HG02885 (cell line): ENCODE results near the gene DDIAS.
A peak's percentile ranks its signal among the peaks of the same experiment; 100 is the strongest.

ENCODE experiments used
- ATAC-seq: cut with Tn5 transposase; IDR thresholded peaks from one replicate; pipeline ENCODE4 v1.9.1; 2021; ENCODE audit warnings: mild to moderate bottlenecking; ENCODE audit not compliant: unreplicated experiment, poor library complexity

DDIAS gene

DNA sequence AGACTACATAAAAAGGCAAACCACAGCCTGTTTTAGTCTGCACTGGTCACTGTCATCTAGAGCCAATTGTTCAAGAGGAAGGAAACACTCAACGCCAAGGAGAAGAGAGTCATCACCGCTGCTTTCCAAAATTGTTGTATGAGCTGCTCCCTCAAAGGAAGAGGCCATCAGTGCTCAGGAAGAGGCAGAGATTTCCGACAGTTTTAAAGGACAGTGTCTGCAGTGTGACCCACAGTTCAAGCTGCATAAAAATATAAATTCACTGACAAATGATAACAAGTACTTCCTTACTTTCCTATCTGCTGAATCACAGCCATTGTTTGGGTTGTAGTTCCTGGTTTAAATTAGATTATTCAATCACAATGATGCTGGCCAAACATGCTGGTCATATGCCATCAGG, 17.7 kb upstream of the DDIAS start:
- ATAC-seq: no peak

- ATAC-seq: peak; percentile 58
Observed at GRCh38 chr11:82889133-82890001, 12.2 kb upstream of the DDIAS start.

DNA sequence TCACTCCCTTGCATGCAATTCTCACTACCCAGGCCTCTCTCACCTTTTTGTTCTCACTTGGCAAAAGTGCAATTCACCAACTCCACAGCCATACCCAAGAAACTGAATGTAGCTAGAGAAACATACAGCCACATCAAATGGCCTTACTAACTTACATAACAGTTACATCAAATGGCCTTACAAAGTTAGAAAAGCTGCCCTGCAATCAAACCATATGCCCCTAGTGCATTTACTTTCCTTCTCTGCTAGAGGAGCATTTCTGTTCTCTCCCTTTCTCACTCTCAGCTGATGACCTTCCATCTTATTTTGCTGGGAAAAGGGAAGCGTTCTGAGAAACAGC, 11.6 kb upstream of the DDIAS start:
- ATAC-seq: no peak

- no peak for ATAC-seq
Observed at GRCh38 chr11:82890936-82891335, 10.6 kb upstream of the DDIAS start.

- no peak for ATAC-seq
Observed at GRCh38 chr11:82892611-82893169, 8.8 kb upstream of the DDIAS start.

GRCh38 chr11:82895437-82896091, 6.0 kb upstream of the DDIAS start:
- peak; percentile 23 for ATAC-seq

GRCh38 chr11:82896183-82896582, 5.4 kb upstream of the DDIAS start:
- ATAC-seq: no peak

- ATAC-seq: no peak
Observed at GRCh38 chr11:82898241-82898640, 3.3 kb upstream of the DDIAS start.

DNA sequence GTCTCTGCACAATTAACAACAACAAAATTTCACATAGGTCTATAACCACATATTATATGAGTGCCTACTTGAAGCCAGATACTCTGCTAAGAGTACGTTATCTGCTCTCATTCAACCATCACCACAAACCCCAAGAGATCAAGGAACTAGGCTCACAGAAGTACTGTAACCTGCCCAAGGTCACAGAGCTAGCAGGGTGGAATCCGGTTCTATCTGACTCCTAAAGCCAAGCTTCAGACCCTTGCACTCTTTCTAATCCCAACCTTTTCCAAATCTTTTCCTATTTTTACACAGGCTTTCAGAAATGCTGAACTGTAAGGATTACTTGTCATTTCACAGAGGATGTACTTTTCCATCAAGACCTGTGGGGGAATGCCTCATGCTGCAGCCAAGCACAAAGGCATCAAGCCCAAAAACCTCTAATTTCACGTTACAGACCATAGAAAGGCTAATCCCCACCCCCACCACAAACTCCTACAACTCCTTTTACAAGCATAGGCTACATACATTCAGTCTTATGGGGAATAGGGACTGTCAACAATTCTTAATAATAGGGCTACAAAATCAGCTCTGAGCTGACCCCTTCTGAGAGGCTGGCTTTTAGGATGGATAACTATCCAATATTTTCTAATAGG, 2.2 kb upstream of the DDIAS start:
- ATAC-seq: peak; percentile 11

DNA sequence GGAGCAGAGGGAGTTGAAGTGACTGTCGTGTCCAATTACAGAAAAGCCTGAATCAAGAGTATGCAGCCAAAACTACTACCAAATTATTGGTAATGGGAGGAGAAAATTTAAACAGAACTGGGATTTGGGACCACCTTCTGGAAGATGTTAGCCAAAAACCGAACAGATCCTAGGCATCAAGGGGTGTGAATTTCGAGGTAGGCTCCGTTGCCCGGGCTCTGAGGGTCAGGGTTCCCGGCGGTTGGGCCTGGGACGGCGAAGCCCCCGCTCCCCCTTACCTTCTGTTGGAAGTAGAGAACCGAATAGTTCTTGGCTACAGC, 1.6 kb upstream of the DDIAS start:
- no peak for ATAC-seq

GRCh38 chr11:82900277-82901164, 1.0 kb upstream of the DDIAS start, which contains the start of gene PRCP:
PRCP (minus strand) TSS chr11:82900430; CDS start chr11:82900402, 28 bp downstream.
- peak; percentile 81 for ATAC-seq

DNA sequence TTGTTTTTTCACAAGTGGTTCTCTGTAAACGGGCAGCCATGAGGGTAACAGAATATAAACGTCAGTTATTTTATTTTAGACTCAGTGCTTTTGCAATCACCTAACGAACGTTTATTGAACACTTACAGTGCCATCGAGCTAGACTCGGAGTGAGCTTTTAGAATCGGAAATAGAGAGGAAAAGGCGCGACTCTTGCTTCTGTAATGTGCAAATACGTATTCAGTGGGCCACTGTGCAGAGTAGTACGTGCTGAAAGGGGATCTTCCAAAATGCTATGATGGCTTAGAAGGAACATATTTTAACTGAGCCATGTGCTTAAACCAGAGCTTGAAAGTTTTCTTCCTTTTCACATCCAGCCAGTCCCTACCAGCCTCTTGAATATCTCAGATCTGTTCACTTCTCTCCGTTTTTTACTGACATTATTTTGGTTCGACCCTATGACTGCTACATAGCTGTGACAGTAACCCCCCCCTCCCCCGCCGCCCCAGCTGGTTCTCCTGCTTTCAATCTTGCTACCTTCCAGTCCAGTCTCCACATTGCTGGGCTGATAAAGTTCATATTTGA, 468 bp downstream of the DDIAS start:
- ATAC-seq: no peak

GRCh38 chr11:82902880-82903279, 1.3 kb downstream of the DDIAS start:
- no peak for ATAC-seq

- ATAC-seq: no peak
Observed at GRCh38 chr11:82903843-82904586, 2.5 kb downstream of the DDIAS start.

DNA sequence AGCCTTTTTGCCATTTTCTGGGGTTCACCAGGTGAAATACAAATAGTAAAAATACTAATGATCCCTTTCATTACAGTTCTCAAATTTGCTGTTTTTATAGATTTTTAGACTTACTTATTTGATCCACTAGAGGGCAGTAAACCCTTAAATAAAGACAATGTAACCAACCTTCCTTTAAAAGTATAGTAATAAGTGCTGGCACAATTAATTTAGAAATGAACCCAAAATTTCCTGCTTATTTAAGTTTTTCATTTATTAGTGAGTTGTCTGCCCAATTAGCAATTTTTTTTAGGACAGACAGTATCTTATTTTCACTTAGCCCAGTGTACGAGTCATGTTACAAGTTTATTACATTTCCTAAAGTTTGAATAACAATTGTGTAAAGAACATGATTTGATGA, 4.7 kb downstream of the DDIAS start:
- ATAC-seq: no peak

GRCh38 chr11:82906931-82907330, 5.4 kb downstream of the DDIAS start:
- no peak for ATAC-seq

DNA sequence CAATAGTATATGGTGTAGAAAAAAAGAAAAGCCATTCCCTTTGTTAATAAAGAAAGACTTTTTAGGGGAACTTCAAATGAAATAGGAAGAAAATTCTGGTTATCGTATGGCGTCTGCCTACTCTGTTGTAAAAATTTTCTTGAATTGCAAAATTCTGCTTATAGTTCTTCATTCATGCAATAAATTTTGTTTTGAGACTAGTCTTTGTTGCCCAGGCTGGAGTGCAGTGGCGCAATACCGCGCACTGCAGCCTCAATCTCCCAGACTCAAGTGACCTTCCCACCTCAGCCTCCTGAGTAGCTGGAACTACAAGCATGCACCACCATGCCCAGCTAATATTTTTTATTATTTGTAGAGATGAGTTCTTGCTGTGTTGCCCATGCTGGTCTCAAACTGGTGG, 5.8 kb downstream of the DDIAS start:
- ATAC-seq: no peak

- ATAC-seq: no peak
Observed at GRCh38 chr11:82908311-82908710, 6.8 kb downstream of the DDIAS start.

DNA sequence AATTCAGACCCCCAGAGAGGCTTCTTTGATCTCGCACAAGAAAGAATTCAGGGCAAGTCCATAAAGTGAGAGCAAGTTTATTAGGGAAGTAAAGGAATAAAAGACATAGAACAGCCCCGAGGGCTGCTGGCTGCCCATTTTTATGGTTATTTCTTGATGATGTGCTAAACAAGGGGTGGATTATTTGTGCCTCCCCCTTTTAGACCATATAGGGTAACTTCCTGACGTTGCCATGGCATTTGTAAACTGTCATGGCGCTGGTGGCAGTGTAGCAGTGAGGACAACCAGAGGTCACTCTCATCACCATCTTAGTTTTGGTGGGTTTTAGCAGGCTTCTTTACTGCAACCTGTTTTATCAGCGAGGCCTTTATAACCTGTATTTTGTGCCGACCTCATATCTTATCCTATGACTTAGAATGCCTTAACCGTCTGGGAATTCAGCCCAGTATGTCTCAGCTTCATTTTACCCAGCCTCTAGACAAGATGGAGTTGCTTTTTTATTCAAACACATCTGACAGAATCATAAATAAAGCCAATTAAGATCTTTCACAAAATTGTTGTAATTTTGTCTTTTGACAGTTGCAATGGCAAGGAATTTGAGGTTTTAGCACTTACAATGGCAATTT, 7.6 kb downstream of the DDIAS start:
- no peak for ATAC-seq
